Stomach (tissue), 4 donors: Measurements from ENCODE around the gene SHOC2.

Experiments
- POLR2A ChIP-seq, 4 donors: fragments of 450-650 bp; IDR thresholded peaks; one replicate each; pipeline ENCODE4 v1.6.1; 2016; ENCODE audit warnings: antibody characterized with exemption in 4 of 4, control low read depth in 2 of 4, mild to moderate bottlenecking in 1 of 4, moderate library complexity in 1 of 4
- POLR2AphosphoS5 ChIP-seq, 3 donors: sonication (generic); formaldehyde crosslinking; IDR thresholded peaks; one replicate each; pipeline ENCODE4 v1.6.1; 2016; ENCODE audit warnings: antibody characterized with exemption in 3 of 3
- TF ChIP-seq, protein P1 (sequence below), 7 experiments: fragments of 450-650 bp in 4 of 7; fragments of 200-600 bp in 3 of 7; sonication (generic) in 3 of 7; IDR thresholded peaks; one replicate each; pipeline ENCODE4 v1.5.1; 2016 to 2019; ENCODE audit warnings: antibody characterized with exemption in 7 of 7, control low read depth in 2 of 7, mild to moderate bottlenecking in 1 of 7

GRCh38 chr10:110966146-110966545, 46.7 kb downstream of the SHOC2 start:
- TF ChIP-seq POLR2A (IDR thresholded peaks at IDR 0.05) (no peak), POLR2AphosphoS5 (IDR thresholded peaks at IDR 0.05) (no peak)
- TF ChIP-seq, protein P1, sequence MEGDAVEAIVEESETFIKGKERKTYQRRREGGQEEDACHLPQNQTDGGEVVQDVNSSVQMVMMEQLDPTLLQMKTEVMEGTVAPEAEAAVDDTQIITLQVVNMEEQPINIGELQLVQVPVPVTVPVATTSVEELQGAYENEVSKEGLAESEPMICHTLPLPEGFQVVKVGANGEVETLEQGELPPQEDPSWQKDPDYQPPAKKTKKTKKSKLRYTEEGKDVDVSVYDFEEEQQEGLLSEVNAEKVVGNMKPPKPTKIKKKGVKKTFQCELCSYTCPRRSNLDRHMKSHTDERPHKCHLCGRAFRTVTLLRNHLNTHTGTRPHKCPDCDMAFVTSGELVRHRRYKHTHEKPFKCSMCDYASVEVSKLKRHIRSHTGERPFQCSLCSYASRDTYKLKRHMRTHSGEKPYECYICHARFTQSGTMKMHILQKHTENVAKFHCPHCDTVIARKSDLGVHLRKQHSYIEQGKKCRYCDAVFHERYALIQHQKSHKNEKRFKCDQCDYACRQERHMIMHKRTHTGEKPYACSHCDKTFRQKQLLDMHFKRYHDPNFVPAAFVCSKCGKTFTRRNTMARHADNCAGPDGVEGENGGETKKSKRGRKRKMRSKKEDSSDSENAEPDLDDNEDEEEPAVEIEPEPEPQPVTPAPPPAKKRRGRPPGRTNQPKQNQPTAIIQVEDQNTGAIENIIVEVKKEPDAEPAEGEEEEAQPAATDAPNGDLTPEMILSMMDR (IDR thresholded peaks at IDR 0.05) = no peak
